SU-DHL-6 (cell line): ENCODE results near the gene KRT78.
A peak's percentile ranks its signal among the peaks of the same experiment; 100 is the strongest.
"Not testable (repeated sequence)": the region's sequence is repeated elsewhere in the genome, so short reads cannot be mapped to it uniquely, and the experiment has no call there.

Experiments used
- H2AFZ ChIP-seq: fragments of 200-600 bp; sonication (generic); 2 replicates; pipeline ENCODE4 v1.6.1; 2014; ENCODE audit warnings: low read depth, mild to moderate bottlenecking, moderate library complexity, mixed read lengths, antibody characterized with exemption, low read length; ENCODE audit not compliant: severe bottlenecking
- H3F3A ChIP-seq: fragments of 200-600 bp; shearing (Covaris generic); 2 replicates; pipeline ENCODE4 v1.6.0; 2016; ENCODE audit warnings: antibody characterized with exemption, mild to moderate bottlenecking; ENCODE audit not compliant: insufficient read depth
- H3K27ac ChIP-seq: fragments of 200-600 bp; sonication (generic); 2 replicates; pipeline ENCODE4 v1.5.1; 2016; ENCODE audit warnings: low read depth, mild to moderate bottlenecking, low read length, moderate library complexity, mixed read lengths
- H3K27me3 ChIP-seq: fragments of 200-600 bp; sonication (generic), shearing (Covaris generic); 2 replicates; pipeline ENCODE4 v1.6.0; 2014; ENCODE audit warnings: mild to moderate bottlenecking, low read length
- H3K36me3 ChIP-seq: fragments of 200-600 bp; sonication (generic); 2 replicates; pipeline ENCODE4 v1.6.1; 2014; ENCODE audit warnings: mild to moderate bottlenecking, low read length, mixed read lengths
- H3K4me2 ChIP-seq: fragments of 300-600, 200-600 bp; shearing (Covaris generic), sonication (generic); 2 replicates; pipeline ENCODE4 v1.6.0; 2014; ENCODE audit warnings: low read length, low read depth, mild to moderate bottlenecking; ENCODE audit not compliant: poor library complexity, severe bottlenecking
- H3K4me3 ChIP-seq: fragments of 200-600 bp; sonication (generic); 2 replicates; pipeline ENCODE4 v1.5.1; 2014; ENCODE audit warnings: antibody characterized with exemption, low read length, mild to moderate bottlenecking, mixed read lengths; ENCODE audit not compliant: insufficient read depth, poor library complexity, severe bottlenecking
- H3K79me2 ChIP-seq: fragments of 200-600 bp; sonication (generic); 2 replicates; pipeline ENCODE4 v1.6.1; 2014; ENCODE audit warnings: mild to moderate bottlenecking, low read length, moderate library complexity; ENCODE audit not compliant: insufficient read depth
- H3K9ac ChIP-seq: fragments of 200-600 bp; sonication (generic); 2 replicates; pipeline ENCODE4 v1.7.0; 2014; ENCODE audit warnings: mild to moderate bottlenecking, low read length
- H3K9me2 ChIP-seq: fragments of 200-600 bp; sonication (generic); replicated peaks from 2 replicates; pipeline ENCODE4 v1.6.1; 2014; ENCODE audit warnings: low read length; ENCODE audit not compliant: insufficient read depth
- H3K9me3 ChIP-seq: fragments of 200-600 bp; sonication (generic); 2 replicates; pipeline ENCODE4 v1.6.1; 2014; ENCODE audit warnings: low read length, mixed read lengths; ENCODE audit not compliant: insufficient read depth
- H4K20me1 ChIP-seq: fragments of 200-600 bp; sonication (generic); 2 replicates; pipeline ENCODE4 v1.6.1; 2014; ENCODE audit warnings: low read depth, mild to moderate bottlenecking, antibody characterized with exemption, low read length, moderate library complexity, mixed read lengths
- CTCF ChIP-seq: fragments of 200-600 bp; sonication (generic); IDR thresholded peaks from one replicate; pipeline ENCODE4 v1.5.1; 2017; ENCODE audit warnings: antibody characterized with exemption, mild to moderate bottlenecking, low read length, moderate library complexity; ENCODE audit not compliant: insufficient read depth, poor library complexity, severe bottlenecking
- EZH2phosphoT487 ChIP-seq: fragments of 200-600 bp; sonication (generic), shearing (Covaris generic); conservative IDR thresholded peaks from 2 replicates; pipeline ENCODE4 v1.6.1; 2018; ENCODE audit warnings: mild to moderate bottlenecking, antibody characterized with exemption, low read length, moderate library complexity, mixed read lengths

KRT78 gene

GRCh38 chr12:52890417-52890816 lies 41.6 kb upstream of the KRT78 start:
- H3F3A ChIP-seq = no peaks in the 10 kb centered on the region
- no peak overlapping the region for H2AFZ ChIP-seq
- TF ChIP-seq CTCF = no peak
- no peak for TF ChIP-seq EZH2phosphoT487
- H3K4me2 ChIP-seq = no peak overlapping the region
- H4K20me1 ChIP-seq = no peaks in the 10 kb centered on the region
- H3K9me2 ChIP-seq = no peaks in the 10 kb centered on the region
- no peak overlapping the region for H3K27ac ChIP-seq
- no peaks in the 10 kb centered on the region for H3K27me3 ChIP-seq
- H3K9me3 ChIP-seq = no peaks in the 10 kb centered on the region
- no peak overlapping the region for H3K9ac ChIP-seq
- no peaks in the 10 kb centered on the region for H3K36me3 ChIP-seq
- H3K79me2 ChIP-seq = no peaks in the 10 kb centered on the region
- H3K4me3 ChIP-seq = no peak overlapping the region

- Histone ChIP-seq H2AFZ (no peak overlapping the region), H3K9me2 (no peaks in the 10 kb centered on the region), H3K4me3 (no peak overlapping the region), H3F3A (no peaks in the 10 kb centered on the region), H3K9me3 (no peaks in the 10 kb centered on the region), H3K27ac (no peak overlapping the region), H3K27me3 (no peaks in the 10 kb centered on the region), H3K9ac (no peak overlapping the region), H4K20me1 (no peaks in the 10 kb centered on the region), H3K4me2 (no peak overlapping the region), H3K36me3 (no peaks in the 10 kb centered on the region), H3K79me2 (no peaks in the 10 kb centered on the region)
- TF ChIP-seq CTCF = peak; percentile 81
- TF ChIP-seq EZH2phosphoT487 = no peak
Measured at GRCh38 chr12:52884526-52885293, 35.9 kb upstream of the KRT78 start.

- not testable (repeated sequence) for H3K9ac ChIP-seq, H3K4me2 ChIP-seq, H3K79me2 ChIP-seq, H3K9me2 ChIP-seq, H3K27me3 ChIP-seq, H3K9me3 ChIP-seq, H2AFZ ChIP-seq, H4K20me1 ChIP-seq, H3K4me3 ChIP-seq, H3K36me3 ChIP-seq, H3K27ac ChIP-seq, H3F3A ChIP-seq
Measured at GRCh38 chr12:52880499-52880898, 31.7 kb upstream of the KRT78 start.
